GM23248 (cell line): ENCODE measurements around the gene LIN7C. TPM values are rescaled to one million over a fixed set of nuclear protein-coding genes. Genes with fewer than 3 reads are reported as not detected.
A peak's percentile ranks its signal among the peaks of the same experiment; 100 is the strongest.

ENCODE experiments used
- DNase-seq: peaks from one replicate; pipeline ENCODE4 v3.0.0-alpha.2; 2015
- H2AFZ ChIP-seq: fragments of 200-600 bp; sonication (generic); 2 replicates; pipeline ENCODE4 v1.6.1; 2016; ENCODE audit warnings: antibody characterized with exemption
- H3F3A ChIP-seq: fragments of 200-600 bp; sonication (generic); 2 replicates; pipeline ENCODE4 v1.6.1; 2016; ENCODE audit warnings: mild to moderate bottlenecking, antibody characterized with exemption, mixed run types; ENCODE audit not compliant: insufficient read depth
- H3K27ac ChIP-seq: fragments of 200-600 bp; sonication (generic); 2 replicates; pipeline ENCODE4 v1.5.1; 2016; ENCODE audit warnings: mild to moderate bottlenecking
- H3K27me3 ChIP-seq: fragments of 200-600 bp; sonication (generic); replicated peaks from 2 replicates; pipeline ENCODE4 v1.6.1; 2016; ENCODE audit warnings: mild to moderate bottlenecking; ENCODE audit not compliant: insufficient read depth
- H3K36me3 ChIP-seq: fragments of 200-600 bp; sonication (generic); 2 replicates; pipeline ENCODE4 v1.6.1; 2016; ENCODE audit warnings: low read depth, mild to moderate bottlenecking
- H3K4me1 ChIP-seq: fragments of 200-600 bp; sonication (generic); 2 replicates; pipeline ENCODE4 v1.6.1; 2016; ENCODE audit warnings: mild to moderate bottlenecking; ENCODE audit not compliant: insufficient read depth
- H3K4me2 ChIP-seq: fragments of 200-600 bp; sonication (generic); one replicate; pipeline ENCODE4 v1.6.1; 2016; ENCODE audit warnings: mild to moderate bottlenecking; ENCODE audit not compliant: unreplicated experiment
- H3K4me3 ChIP-seq: fragments of 200-600 bp; sonication (generic); 2 replicates; pipeline ENCODE4 v1.5.1; 2016; ENCODE audit warnings: mild to moderate bottlenecking
- H3K79me2 ChIP-seq: fragments of 200-600 bp; sonication (generic); 2 replicates; pipeline ENCODE4 v1.6.1; 2016; ENCODE audit warnings: mild to moderate bottlenecking; ENCODE audit not compliant: insufficient read depth
- H3K9ac ChIP-seq: fragments of 200-600 bp; sonication (generic); 2 replicates; pipeline ENCODE4 v1.6.1; 2016; ENCODE audit warnings: mild to moderate bottlenecking
- H3K9me2 ChIP-seq: fragments of 200-600 bp; sonication (generic); 2 replicates; pipeline ENCODE4 v1.6.1; 2016; ENCODE audit warnings: mixed run types, mild to moderate bottlenecking, moderate library complexity; ENCODE audit not compliant: insufficient read depth
- H3K9me3 ChIP-seq: fragments of 200-600 bp; sonication (generic); one replicate; pipeline ENCODE4 v1.6.1; 2017; ENCODE audit warnings: low read depth
- H4K20me1 ChIP-seq: fragments of 200-600 bp; sonication (generic); 2 replicates; pipeline ENCODE4 v1.6.0; 2016; ENCODE audit not compliant: insufficient read depth
- EZH2 ChIP-seq: fragments of 200-600 bp; sonication (generic); IDR thresholded peaks from 2 replicates; pipeline ENCODE4 v1.6.1; 2018; ENCODE audit warnings: antibody characterized with exemption, mild to moderate bottlenecking; ENCODE audit not compliant: insufficient read depth, poor library complexity, severe bottlenecking
- EZH2phosphoT487 ChIP-seq: fragments of 200-600 bp; sonication (generic); IDR thresholded peaks from 2 replicates; pipeline ENCODE4 v1.6.1; 2018; ENCODE audit warnings: antibody characterized with exemption, moderate library complexity, mild to moderate bottlenecking, low read depth; ENCODE audit not compliant: insufficient read depth
- WGBS, 2 experiments: methylation state at CpG; one replicate each; pipeline ENCODE4 v1.1.6; 2015 to 2017; ENCODE audit warnings: low lambda C conversion rate in 2 of 2, low coverage in 1 of 2; ENCODE audit errors: missing lambda C conversion rate in 2 of 2; 5-methylcytosine and 5-hydroxymethylcytosine counted together
- in situ Hi-C: fragments of 300-500 bp; cut with MboI; formaldehyde crosslinking; loops from 2 replicates; pipeline ENCODE4 v1.15.0; 2020
- polyA plus RNA-seq: library from polyadenylated mRNA; unstranded; fragments of >200 nt; fragmentation: Nextera tagmentation; extraction: Ambion mirVana; gene quantifications from 2 replicates; pipeline ENCODE4 v1.2.1, GENCODE V29; 2016
- total RNA-seq: library from RNA; depleted of rRNA; stranded (reverse); fragments of >200 nt; shearing (Covaris generic); gene quantifications from 2 replicates; pipeline ENCODE4 v1.2.3, GENCODE V29; 2014

The LIN7C gene
- total and polyA plus RNA-seq, 2 experiments from 2014 or later: 43.0 to 47.0 TPM

GRCh38 chr11:27509908-27510307 is 3.3 kb upstream of the LIN7C start:
- TF ChIP-seq EZH2phosphoT487: no peak
- H3K79me2 ChIP-seq: peaks cover 40% of the 10 kb centered on the region
- no peak overlapping the region for H3K9ac ChIP-seq
- H3K4me2 ChIP-seq: no peak overlapping the region
- no peaks in the 10 kb centered on the region for H3K27me3 ChIP-seq
- in situ Hi-C loops: no loop called here
- peaks cover 25% of the 10 kb centered on the region for H3K4me1 ChIP-seq
- no peak for DNase-seq
- no peak overlapping the region for H3K27ac ChIP-seq
- H3K9me3 ChIP-seq: no peaks in the 10 kb centered on the region
- H2AFZ ChIP-seq: no peak overlapping the region
- no peaks in the 10 kb centered on the region for H3K9me2 ChIP-seq
- 93 to 98% methylated on average over 4 of the region's 4 CpGs for WGBS, 2 experiments
- no peak overlapping the region for H3K4me3 ChIP-seq
- no peaks in the 10 kb centered on the region; the same call in 1 of the 2 replicates for H4K20me1 ChIP-seq
- no peaks in the 10 kb centered on the region for H3K36me3 ChIP-seq
- peaks cover 16% of the 10 kb centered on the region; the same call in 1 of the 2 replicates for H3F3A ChIP-seq

DNA sequence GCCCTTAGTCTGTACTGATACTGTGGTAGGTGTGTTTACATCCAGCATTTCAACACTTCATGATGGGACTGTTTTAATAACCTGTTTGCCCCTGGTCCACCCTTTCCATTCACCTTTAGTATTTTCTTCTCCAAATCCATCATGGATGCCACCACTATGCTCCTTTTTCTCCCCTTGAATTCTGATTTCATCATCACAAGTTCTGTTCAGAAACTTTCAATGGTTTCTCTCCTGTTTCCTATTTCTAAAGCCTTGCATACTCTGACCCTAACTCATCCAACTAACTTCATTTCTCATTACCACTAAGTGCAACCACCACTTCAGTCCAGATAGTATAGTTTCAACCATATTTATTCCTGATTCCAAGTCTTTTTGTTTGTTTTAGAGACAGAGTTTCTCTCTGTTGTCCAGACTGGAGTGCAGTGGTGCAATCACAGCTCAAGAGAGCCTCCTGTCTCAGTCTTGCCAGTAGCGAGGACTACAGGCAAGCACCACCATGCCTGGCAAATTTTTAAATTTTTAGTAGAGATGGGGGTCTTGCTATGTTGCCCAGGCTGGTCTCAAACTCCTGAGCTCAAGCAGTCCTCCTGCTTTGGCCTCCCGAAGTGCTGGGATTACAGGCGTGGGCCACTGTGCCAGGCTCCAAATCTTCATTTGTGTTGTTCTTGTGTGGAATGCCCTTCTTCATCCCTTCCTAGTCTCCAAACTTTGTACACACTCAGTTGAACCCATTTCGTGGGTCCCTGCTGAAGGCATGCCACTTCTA is 1.2 kb upstream of the LIN7C start:
- DNase-seq: peak; percentile 24
- Histone ChIP-seq H3K79me2 (peaks cover 61% of the 10 kb centered on the region), H3F3A (no peaks in the 10 kb centered on the region), H3K9ac (peak overlapping the region; percentile 96), H2AFZ (peak overlapping the region; percentile 99), H3K27ac (no peak overlapping the region), H3K4me3 (peak overlapping the region; percentile 100), H3K4me2 (peak overlapping the region; percentile 99), H3K36me3 (no peaks in the 10 kb centered on the region), H3K27me3 (no peaks in the 10 kb centered on the region), H3K4me1 (peaks cover 29% of the 10 kb centered on the region), H4K20me1 (peaks cover 3% of the 10 kb centered on the region; the same call in 1 of the 2 replicates), H3K9me2 (no peaks in the 10 kb centered on the region), H3K9me3 (no peaks in the 10 kb centered on the region)
- WGBS, 2 experiments: 97 to 98% methylated on average over 3 to 4 of the region's 4 CpGs
- in situ Hi-C loops: no loop called here
- TF ChIP-seq EZH2phosphoT487 (no peak), EZH2 (no peak)

DNA sequence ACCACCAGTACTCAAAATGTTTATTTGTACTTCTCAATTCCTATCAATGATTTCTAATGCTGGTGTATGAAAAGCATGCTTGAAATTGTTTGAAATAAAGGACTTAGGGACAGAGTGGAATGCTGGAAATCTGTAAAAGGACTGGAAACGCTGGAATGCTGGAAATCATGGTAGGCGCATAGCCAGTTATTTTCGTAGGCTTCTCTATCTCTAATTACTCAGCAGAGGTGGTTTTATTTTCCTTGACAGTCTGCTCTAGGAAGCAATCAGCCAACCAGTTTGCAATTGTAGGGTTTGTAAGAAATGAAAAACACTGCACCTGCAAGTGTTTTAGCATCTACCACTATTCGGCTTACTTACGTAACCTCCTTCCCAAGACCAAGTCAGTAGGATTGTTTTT is 788 bp downstream of the LIN7C start:
- in situ Hi-C loops: no loop called here
- Histone ChIP-seq H3K9me3 (no peaks in the 10 kb centered on the region), H3K79me2 (peaks cover 78% of the 10 kb centered on the region), H3K9me2 (no peaks in the 10 kb centered on the region), H3K4me2 (peak overlapping the region; percentile 95), H3K27me3 (no peaks in the 10 kb centered on the region), H3K4me1 (peaks cover 29% of the 10 kb centered on the region), H3K27ac (peak overlapping the region; percentile 77), H3F3A (peaks cover under 1% of the 10 kb centered on the region; the same call in 1 of the 2 replicates), H4K20me1 (peaks cover 3% of the 10 kb centered on the region; the same call in 1 of the 2 replicates), H3K36me3 (peaks cover 10% of the 10 kb centered on the region), H3K9ac (peak overlapping the region; percentile 96), H3K4me3 (peak overlapping the region; percentile 100), H2AFZ (peak overlapping the region; percentile 99)
- DNase-seq: no peak
- WGBS, 2 experiments: 11 to 13% methylated on average over 5 of the region's 5 CpGs
- TF ChIP-seq EZH2: no peak
- no peak for TF ChIP-seq EZH2phosphoT487

DNA sequence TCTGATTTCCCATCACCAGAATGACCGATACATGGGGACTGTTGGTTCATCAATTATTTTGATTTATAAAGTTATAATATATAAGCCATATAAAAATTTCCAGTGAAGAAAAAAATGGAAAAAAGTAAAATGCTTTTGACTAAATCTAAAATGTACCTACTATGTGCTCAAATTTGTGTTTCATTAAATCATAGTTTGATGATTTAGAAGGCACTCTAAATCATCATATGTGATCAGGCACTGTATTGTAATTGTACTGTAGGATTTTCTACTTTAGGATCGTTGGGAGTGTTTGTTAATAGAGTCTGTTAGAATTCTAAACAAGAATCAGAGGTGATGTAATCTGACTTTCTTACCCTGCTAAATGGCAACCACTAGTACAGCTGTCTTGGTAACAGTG is 2.4 kb downstream of the LIN7C start:
- Histone ChIP-seq H3K9me3 (no peaks in the 10 kb centered on the region), H3K4me3 (no peak overlapping the region), H3K4me1 (peaks cover 29% of the 10 kb centered on the region), H3K27ac (no peak overlapping the region), H3F3A (peaks cover 8% of the 10 kb centered on the region; the same call in 1 of the 2 replicates), H4K20me1 (peaks cover 3% of the 10 kb centered on the region; the same call in 1 of the 2 replicates), H3K9me2 (no peaks in the 10 kb centered on the region), H3K27me3 (no peaks in the 10 kb centered on the region), H3K79me2 (peaks cover 83% of the 10 kb centered on the region), H3K4me2 (peak overlapping the region; percentile 95), H3K36me3 (peaks cover 22% of the 10 kb centered on the region), H2AFZ (no peak overlapping the region), H3K9ac (no peak overlapping the region)
- in situ Hi-C loops: no loop called here
- no peak for DNase-seq
- WGBS, 2 experiments: 70 to 79% methylated on average over 2 of the region's 2 CpGs
- TF ChIP-seq EZH2: no peak
- no peak for TF ChIP-seq EZH2phosphoT487
